Cerebellar nuclear complex (tissue), 1 donor: ENCODE measurements around the gene OR1J1.
A peak's percentile ranks its signal among the peaks of the same experiment; 100 is the strongest.

Source experiments
- DNase-seq, 2 experiments: peaks; one replicate each; lab custom pipeline; 2025; lab: John Stamatoyannopoulos, UW

OR1J1 gene, protein sequence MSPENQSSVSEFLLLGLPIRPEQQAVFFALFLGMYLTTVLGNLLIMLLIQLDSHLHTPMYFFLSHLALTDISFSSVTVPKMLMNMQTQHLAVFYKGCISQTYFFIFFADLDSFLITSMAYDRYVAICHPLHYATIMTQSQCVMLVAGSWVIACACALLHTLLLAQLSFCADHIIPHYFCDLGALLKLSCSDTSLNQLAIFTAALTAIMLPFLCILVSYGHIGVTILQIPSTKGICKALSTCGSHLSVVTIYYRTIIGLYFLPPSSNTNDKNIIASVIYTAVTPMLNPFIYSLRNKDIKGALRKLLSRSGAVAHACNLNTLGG

DNA sequence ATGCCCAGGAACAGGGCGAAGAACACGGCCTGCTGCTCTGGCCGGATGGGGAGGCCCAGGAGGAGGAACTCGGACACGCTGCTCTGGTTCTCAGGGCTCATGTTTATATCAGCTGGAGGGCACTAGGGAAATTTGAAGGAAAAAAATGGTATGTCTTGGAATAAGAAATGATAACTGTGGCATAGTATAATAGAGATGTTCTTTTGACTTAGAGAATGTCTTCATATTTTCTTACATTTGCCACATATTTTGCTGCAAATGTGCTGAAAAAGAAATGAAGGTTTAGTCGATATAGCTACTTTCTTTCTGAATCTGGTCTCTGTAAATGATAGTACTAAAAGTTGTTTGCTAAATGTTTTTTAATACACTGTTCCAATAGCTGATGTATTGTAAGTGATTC, at the start of gene OR1J1:
TSS of gene OR1J1 (minus strand) at position 101 of the 400 bp plus-strand sequence. CDS start at position 101, 0 bp downstream.
- DNase-seq: no peak

DNA sequence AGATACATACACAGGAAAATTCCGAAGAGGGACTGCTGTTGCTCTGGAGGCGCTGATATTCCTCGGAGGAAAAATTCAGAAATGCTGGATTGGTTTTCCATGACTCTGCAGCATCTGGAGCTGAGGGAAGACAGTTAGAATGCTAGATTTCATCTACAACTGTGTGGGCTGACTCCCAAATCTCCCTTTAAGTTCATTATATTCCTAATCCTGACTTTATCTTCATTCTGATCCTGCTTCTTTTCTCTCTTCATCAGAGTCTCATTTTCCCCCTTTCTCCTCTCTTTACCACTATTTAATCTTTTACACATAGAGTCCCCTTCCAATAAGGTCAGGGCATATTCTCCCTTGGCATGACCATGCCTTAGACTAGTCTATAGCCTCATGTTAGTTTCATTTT, 49.5 kb upstream of the OR1J1 start, which contains the start of gene OR1N1:
TSS of gene OR1N1 (minus strand) at position 101 of the 400 bp plus-strand sequence. CDS start at position 101, 0 bp downstream.
- DNase-seq: no peak

DNA sequence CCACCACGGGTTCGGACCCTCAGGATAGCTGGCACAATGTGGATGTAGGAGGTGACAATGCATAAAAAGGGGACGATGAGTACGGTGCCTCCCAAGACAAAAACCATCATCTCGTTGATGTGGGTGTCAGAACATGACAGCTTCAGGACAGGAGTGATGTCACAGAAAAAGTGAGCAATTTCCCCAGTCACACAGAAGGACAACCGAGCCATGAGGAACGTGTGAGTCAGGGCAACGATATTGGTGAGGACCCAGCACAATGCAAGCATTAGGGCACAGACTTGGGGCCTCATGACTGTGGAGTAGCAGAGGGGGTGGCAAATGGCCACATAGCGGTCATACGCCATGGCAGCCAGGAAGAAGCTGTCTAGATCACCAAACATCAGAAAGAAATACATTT, 48.9 kb upstream of the OR1J1 start:
- DNase-seq: no peak

DNA sequence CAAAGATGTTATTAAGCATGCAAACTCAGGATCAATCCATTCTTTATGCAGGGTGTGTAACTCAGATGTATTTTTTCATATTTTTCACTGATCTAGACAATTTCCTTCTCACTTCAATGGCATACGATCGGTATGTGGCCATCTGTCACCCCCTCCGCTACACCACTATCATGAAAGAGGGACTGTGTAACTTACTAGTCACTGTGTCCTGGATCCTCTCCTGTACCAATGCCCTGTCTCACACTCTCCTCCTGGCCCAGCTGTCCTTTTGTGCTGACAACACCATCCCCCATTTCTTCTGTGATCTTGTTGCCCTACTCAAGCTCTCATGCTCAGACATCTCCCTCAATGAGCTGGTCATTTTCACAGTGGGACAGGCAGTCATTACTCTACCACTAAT, 41.6 kb upstream of the OR1J1 start:
- DNase-seq: peak in 1 of 2 experiments; percentile 1

DNA sequence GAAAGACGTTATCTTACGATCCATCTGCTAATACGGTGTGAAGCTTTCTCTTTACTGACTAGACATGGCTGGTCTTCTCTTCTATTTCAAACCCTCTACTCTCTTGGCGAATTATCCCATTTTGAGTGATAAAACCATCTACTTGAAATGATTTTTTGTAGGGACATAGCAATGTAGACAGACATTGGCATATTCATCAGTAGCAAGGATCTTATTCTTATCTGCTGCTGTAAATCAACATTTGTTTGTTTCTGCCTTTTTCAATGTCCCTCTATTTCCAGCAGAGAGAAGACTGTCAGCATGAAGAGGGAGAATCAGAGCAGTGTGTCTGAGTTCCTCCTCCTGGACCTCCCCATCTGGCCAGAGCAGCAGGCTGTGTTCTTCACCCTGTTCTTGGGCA, 41.1 kb upstream of the OR1J1 start, which contains the start of gene OR1J4:
TSS of gene OR1J4 (plus strand) at position 301 of the 400 bp plus-strand sequence. CDS start at position 301, 0 bp downstream.
- no peak for DNase-seq

GRCh38 chr9:122518226-122518625, 40.5 kb upstream of the OR1J1 start:
- DNase-seq: peak; percentile 4 to 48

DNA sequence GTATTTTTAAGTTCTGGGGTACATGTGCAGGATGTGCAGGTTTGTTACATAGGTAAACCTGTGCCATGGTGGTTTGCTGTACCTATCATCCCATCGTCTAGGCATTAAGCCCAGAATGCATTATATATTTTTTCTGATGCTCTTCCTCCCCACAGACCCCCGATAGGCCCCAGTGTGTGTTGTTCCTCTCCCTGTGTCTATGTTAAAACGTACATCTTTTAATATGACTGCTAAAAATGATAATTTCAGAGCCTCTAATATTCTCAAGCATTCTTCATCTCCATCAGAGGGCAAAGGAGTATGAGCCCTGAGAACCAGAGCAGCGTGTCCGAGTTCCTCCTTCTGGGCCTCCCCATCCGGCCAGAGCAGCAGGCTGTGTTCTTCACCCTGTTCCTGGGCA, 32.8 kb upstream of the OR1J1 start, which contains the start of gene OR1J2:
TSS of gene OR1J2 (plus strand) at position 301 of the 400 bp plus-strand sequence. CDS start at position 301, 0 bp downstream.
- no peak for DNase-seq

DNA sequence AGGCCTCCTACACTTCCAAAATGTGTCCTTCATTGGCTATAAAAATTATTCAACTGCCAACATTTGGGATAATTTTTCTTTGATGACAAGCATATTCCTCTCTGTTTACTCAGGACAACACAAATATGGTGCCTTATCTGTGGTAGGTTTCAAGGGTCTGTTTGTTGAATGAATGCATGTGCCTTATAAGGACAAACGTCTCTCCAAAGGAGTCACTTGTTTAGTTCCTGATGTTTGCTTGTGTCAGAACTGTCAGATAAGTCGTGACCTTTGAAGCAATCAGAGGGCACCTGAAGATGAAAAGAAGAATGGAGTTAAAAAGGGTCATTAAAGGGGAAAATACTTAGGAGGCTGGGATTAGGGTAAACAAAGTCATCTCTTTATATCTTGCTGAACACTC, 29.2 kb upstream of the OR1J1 start:
- no peak for DNase-seq

DNA sequence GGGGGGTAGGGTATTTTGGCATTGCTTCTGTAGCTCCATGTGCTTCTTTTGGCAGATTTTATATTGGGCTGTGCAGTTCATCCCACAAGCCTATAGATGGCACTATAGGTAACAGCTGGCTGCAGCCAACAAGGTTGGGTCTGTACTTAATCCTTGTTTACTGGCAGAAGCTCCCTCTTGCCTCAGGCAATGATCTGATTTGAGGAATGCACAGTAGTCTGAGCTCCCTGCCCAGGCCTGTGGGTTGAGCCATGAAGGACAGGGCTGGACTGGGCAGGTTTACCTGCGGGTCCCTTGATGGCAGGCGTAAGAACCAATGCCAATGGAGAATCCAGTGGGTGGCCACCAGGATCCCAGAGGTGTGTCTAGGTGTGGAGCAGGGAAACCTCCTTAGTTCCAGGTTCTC, 21.2 kb upstream of the OR1J1 start:
- DNase-seq: no peak

DNA sequence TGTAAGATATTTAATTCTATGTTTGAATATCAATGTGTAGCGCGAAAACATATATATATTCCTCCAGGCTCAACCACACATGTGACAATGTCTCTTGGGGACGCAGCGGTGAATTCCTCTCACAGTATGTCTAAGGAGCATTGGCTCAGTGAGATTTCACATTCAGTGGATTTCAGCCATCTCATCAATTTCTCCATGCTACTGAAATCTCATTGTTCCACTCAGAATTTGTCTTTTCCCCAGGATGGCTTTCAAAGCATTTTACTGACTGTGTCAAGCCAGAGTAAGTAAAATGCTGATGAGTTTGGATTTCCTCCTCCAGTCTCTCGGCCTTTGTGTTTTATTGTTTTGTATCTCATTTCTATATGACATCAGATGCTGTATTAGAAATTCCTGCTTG, 1.3 kb upstream of the OR1J1 start:
- DNase-seq: no peak

- no peak for DNase-seq
Measured at GRCh38 chr9:122477346-122477745, 380 bp downstream of the OR1J1 start.

DNA sequence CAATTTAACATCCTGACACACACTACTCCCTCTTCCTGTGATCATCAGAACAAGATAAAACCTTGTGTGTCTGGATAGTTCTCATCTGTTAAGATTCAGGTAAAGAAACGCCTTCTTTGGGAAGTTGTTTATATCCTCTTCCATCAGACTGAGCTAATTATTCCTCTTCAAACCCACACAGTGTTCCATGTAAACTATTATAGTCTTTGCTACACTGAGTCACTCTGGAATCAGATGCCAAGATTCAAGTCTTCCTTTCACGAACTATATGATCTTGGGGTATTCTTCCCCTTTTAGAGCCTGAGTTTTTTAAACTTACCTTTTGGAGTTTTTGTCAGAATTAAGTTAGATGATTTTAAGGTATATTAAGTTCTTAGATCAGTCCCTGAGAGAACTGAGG, 2.0 kb downstream of the OR1J1 start:
- no peak for DNase-seq

- no peak for DNase-seq
Measured at GRCh38 chr9:122474561-122474960, 3.2 kb downstream of the OR1J1 start.

GRCh38 chr9:122468735-122469134, 9.0 kb downstream of the OR1J1 start:
- no peak for DNase-seq

DNA sequence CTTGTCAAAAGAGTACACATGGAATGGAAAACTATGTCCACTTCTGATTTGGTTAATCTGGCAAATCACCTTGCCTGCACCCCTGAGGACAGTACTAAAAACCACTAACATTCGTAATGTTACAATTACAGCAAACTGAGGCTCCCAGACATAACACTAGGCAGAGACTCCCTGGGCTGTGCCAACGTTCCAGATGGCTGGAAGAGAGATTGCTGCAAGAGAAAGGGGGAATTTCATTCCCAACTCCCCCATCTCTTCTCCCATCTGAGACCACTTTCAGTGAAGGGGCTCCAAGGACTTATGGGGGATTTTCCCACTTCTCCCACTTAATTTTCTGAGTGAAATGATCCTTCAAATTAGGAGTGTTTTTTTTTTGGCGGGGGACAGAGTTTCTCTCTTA, 11.3 kb downstream of the OR1J1 start:
- no peak for DNase-seq

DNA sequence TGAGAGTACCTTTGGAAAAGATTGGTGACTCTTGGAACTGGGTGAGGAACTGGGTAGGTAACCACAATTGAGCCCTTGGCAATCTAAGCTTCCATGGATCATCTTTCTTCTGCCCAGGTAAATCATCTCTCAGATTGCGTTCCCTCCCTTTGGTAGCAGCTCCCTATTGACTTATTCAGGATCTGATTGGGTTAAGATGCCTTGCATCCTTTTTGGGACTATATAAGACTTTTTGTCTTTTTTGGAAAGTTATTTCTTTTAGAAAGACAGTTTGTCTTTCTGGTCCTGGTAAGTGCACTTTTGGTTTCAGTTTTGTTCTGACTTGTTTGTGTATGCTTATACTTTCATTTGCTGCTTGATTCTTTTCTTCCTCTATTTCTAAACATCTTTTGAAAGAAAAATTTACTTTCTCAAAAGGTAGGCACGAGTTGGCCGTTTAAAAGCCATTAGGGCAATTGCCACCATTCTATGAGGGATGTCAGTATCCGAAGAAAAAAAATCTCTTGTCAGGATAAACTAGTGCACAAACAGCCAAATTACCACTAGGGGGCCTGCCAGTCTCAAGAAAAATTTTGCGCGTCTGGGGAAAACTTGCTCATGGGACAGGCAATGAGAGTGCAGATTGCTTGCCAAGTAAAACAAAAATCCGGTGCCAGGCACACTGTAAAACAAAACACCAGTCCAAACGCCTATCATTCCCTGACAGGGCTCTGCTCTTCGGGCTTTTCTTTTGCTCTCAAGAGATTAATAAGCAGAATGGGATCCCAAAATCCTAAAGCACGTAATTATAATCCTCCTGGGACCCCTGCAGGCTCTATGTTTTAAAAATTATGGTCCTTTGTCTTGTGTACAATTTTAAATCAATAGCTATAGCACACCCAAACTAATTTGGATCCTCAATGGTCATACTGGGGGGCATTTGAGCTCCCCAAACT, 12.8 kb downstream of the OR1J1 start:
- peak in 1 of 2 experiments; percentile 36 for DNase-seq

DNA sequence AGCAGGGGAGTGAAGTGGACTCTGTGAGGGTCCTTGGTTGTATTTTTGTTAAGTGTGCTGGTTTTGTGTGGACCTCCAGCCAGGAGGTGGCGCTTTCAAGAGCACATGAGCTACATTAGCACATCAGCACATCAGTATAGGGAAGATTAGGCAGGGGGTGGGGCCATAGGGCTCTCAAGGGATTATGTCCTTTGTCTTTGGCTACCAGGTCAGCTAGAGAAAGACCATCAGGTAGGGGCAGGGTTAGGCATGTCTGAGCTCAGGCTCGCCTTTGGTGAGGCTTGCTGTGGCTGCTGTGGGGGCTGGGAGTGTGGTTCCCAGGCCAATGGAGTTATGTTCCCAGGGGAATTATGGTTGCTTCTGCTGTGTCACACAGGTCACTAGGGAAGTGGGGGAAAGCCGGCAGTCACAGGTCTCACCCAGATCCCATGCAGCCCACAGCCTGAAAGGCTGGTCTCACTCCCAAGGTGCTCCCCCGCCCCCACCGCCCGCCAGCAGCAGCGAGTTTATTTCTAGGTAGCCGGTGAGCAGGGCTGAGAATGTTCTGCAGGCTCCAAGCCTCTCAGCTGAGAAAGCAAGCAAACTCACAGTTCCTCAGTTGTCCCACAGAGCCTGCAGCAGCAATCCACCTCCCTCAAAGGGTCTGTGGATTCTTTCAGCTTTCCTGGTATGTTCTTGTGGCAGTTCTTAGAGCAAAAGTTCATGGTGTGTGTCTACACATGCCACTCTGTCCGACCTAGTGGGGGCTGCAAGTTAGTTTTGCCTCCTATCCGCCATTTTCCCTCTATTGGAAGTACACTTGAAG, 13.7 kb downstream of the OR1J1 start:
- DNase-seq: no peak

DNA sequence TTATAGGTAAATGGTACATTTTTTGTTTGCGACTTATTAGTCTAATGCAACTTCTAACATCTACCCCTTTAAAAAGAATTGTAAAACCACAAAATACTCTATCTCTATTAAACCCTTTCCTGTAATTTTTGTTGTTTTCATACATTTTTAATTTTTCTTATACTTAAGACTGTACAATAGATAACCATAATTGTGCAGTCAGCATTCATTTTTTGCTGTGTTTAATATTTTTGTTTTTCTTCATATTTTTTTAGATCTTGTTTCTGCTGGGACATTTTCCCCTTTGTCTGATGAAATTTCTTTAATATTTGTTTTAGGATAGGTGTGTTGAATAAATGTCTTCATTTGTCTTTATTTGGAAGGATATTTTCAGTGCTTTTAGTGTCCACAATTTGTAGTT, 19.9 kb downstream of the OR1J1 start:
- DNase-seq: no peak

DNA sequence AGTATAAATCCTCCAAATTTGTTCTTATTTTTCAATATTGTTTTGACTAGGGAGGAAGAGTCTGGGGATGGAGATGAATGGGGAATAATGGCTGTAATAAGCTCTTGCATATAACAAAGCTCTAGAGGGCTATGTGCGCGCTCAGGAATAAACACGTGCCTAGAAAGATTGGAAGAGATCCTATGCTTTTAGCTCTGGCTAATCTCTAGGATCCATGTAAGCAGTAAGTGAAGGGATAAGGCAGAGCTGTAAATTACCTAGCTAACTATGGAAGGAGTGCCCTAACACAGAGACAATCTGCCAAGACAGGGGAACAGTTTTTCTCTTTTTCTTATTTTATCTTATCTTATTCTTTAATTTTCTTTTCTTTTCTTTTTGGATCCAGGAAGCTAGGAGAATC, 21.6 kb downstream of the OR1J1 start:
- no peak for DNase-seq

DNA sequence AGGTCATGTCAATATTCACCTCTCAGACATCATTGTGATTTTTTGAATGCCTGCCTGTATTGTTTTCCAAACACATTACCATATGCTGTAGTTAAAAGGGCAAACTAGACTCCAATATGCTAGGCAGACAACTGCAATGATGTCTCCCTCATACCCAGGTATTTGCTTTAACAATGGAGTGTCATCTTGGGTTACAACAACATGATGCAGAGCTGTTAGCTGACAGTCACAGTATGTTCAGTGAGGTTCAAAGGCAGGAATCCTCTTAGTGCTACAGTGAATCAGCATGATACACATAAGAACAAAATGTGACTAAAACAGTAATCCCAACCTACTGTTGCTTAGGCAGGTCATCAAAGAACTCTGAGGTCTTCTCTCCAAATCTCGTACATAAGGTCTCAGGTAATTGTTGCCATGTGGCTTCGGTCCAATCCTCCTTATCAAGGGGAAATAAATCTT, 24.0 kb downstream of the OR1J1 start:
- no peak for DNase-seq

GRCh38 chr9:122446819-122447484, 30.8 kb downstream of the OR1J1 start:
- DNase-seq: no peak
